Stimulated activated CD8-positive, alpha-beta memory T cell treated with anti-CD3 and anti-CD28 coated beads, Interleukin-7, amount 100 ng/mL, for 4 hours (primary cell): ENCODE data around the gene PEX10.

Source experiments
- DNase-seq, 2 donors: peaks; one replicate each; pipeline ENCODE4 v3.0.0-alpha.2; 2020; ENCODE audit warnings: low read depth in 2 of 2

Gene PEX10

DNA sequence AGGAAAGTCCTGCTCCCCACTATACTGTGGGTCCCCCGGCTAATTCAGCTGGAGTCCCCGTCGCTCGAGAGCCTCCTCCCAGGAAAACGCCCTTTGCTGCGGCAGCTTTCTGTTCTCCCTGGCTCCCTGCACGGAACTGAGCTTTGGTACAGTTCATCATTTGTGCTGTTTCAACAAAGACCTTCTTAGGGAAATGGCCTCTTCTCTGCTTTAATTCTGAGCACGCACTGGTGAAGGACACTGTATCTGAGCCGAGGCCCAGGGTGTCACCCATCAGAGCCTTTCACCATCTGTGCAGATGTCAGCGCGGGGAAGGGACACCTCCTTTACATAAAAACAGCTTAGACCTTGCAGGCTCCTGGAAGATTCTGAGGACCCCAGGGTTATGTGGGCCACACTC, 13.5 kb upstream of the PEX10 start:
- DNase-seq = no peak

DNA sequence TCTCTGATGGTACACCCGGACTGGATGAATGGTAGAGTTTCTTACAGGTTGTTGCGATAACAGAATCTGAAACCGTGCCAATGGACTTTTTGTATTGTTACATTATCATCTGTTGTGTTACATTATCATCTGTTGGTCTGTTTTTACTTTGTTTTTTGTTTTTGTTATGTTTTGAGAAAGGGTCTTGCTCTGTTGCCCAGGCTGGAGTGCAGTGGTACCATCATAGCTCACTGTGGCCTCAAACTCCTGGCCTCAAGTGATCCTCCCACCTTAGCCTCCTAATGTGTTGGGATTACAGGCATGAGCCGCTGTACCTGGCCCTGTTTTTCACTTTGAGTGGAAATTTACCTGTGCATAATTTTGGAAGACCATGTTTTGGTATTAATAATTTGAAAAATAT, 10.2 kb upstream of the PEX10 start:
- no peak for DNase-seq

DNA sequence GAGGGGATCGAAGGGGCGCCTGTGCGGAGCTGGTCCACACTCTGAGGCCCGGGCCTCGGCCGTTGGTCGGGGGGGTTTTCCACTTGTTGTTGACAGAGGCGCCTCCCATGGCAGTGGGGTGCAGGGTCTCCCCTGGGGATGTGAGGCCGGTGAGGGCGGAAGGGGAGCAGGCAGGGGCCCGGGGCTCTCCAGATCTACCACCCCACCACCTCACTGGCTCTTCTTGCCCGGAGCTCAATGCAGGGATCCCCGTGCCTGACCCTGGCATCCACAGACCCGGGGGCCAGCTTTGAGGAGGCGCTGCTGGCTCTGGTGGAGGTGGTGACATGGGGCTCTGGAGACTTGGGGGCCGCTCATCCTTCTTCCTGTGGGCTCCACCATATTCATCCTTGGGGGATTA, 7.1 kb upstream of the PEX10 start:
- no peak for DNase-seq

DNA sequence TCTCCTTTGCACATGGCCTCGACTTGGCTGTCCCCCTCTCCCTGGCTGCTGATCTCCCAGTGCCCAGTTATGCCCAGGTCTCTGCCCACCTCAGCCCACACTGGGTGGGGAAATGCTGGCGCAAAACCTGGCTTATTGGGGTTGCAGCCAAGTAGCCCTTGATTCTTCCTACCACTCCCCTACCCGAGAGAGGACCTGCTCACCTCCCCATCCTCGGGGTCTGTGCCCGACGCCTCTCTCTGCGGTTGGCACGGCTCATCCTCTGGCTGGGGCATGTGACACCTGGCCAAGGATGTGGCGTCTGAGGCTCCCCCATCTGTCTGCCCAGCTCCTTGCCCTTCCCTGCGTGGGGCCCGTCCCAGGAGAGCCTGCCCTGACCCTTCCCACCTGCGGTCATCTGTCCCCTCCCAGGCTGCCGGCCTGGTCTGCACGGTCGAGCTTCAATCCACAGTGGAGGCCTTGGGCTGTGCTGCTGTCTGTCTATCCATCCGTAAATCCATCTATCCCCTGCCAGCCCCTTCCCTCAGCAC, 6.5 kb upstream of the PEX10 start:
- no peak for DNase-seq

DNA sequence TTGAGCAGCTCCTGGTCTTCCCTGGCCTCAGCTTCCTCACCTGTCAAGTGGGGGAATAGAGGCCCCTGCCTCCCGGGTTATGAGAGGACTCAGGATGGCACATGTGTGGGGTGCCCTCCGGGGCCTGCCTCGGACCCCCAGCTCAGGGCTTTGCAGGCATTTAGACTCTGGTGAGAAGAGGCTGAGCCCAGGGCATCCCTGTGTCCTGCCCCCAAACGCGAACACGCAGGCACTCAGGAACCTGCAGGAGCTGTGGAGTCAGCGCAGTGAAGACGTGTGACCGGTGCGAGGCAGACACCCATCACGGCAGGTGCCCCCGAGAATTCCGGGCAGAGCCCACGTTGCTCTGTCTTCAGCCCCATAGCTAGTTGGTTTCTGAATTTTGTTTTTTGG, 5.5 kb upstream of the PEX10 start:
- no peak for DNase-seq

DNA sequence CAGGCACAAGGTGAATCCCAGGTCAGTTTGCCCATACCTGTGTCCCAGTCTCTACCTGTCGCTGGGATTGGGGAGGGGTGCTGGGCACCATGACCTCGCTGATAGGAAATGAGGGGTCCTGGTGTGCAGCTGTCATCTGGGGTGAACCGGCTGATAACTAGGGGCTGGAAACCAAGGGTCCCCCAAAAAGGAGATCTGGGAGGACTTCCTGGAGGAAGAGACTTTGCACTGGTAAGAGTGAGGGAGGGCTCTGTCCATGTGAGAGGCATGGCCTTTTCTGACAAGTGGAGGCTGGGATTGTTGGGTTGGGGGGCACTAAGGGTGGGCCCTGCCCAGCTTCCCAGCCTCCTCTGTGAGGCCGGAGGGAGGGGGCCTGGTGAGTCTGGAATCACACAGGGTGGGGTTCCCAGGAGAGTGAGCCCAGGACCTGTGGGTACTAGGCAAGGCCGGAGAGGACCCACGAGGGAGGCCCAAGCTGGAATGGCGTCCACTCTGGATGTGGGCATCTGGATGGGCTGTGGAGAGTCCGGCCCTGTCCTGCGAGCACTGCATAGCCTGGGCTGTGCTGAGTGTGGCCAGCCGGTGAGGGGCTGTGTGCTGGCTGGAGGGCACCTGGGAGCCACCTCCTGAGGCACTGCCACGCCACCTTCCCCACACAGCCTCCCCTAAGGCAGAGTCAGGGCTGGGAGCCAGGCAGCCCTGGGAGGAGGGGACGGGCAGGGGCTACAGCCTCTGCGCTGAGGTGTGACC, 4.9 kb upstream of the PEX10 start:
- DNase-seq = no peak

DNA sequence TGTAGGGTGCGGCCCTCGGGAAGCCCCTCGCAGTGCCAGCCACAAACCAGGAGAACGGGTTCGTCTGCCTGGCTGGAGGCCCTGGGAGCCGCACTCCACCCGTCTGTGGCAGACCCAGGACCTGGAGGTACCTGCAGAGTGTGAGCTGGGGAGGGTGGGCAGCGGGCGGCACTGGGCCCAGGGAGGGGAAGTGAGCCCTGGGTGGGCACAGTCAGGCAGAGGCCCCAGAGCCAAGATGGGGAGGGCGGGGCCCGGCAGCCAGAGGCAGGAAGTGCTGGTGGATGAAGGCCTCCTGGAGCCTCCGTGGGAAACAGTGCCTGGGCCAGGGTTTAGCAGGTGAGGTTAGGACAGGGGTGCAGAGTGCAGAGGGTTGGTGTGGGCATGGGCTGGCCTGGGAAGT, 4.0 kb upstream of the PEX10 start:
- no peak for DNase-seq

DNA sequence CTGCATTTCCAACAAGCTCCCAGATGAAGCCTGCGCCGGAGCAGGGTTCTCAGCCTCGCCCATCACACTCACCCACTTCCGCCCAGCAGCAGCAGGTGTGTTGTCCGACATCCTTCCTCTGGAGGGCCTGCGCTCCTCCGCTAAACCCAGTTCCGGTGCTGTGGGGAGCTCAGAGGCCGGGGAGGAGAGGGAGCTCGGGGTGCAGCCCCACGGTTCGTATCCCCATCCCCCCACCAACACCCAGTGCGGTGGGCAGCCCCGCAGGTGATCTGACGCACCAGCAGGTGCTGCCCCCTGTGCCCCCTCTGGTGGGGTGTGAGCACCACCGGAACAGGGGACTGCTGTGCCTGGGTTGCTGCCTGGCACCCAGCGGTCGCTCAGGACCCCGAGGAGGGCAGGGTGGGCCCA, 3.4 kb upstream of the PEX10 start:
- peak in 1 of 2 donors; percentile 26 for DNase-seq

DNA sequence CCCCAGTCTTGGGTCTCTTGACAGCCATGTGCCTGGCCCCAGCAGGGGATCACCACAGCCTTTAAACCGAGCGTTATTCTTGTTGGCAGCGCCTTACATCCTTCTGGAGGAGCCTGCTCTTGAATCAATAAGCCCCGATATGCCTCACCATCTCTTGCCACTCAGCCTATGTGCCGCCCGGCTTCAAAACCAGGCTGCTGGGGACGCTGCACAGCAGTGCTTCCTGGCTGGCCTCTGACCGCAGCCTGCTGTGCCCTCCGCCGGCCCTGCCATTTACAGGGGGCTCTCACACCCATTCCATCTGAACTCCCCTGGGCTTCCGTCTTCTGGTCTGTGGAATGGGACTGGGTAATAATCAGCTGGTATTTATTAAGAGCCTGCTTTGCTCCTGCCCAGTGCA, 3.0 kb upstream of the PEX10 start:
- DNase-seq = no peak

DNA sequence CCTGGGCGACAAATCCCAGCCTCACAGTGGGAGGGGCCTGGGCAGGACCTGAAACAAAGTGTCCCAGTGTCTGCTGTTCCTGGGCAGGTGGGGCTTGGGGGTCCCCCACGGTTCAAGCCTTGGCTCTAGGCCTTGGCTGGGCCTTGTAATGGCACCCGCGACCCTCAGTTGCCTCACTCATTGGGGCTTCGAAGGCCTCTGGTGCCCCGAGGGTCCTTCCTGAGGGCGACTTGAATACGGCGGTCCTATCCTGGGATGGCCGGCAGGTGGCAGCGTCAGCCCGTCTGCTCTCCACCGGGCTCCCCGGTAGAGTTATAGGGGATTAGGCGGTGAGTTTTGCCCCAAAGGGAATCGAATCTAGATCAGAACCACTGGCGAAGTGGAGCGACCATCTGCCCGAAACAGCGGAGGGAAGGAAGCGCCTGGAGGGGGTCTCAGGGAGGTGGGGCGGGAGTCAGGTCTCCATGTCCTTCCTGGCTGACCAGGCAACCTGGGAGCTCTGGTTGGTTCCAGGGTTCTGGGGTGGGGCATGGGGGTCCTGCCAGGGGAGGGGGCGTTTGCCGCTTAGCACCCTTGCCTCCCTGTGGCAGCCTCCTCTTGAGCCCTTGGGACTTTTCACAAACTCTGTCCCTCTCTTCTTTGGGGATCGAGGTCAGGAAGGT, 2.1 kb upstream of the PEX10 start:
- DNase-seq = peak; percentile 71 to 73

DNA sequence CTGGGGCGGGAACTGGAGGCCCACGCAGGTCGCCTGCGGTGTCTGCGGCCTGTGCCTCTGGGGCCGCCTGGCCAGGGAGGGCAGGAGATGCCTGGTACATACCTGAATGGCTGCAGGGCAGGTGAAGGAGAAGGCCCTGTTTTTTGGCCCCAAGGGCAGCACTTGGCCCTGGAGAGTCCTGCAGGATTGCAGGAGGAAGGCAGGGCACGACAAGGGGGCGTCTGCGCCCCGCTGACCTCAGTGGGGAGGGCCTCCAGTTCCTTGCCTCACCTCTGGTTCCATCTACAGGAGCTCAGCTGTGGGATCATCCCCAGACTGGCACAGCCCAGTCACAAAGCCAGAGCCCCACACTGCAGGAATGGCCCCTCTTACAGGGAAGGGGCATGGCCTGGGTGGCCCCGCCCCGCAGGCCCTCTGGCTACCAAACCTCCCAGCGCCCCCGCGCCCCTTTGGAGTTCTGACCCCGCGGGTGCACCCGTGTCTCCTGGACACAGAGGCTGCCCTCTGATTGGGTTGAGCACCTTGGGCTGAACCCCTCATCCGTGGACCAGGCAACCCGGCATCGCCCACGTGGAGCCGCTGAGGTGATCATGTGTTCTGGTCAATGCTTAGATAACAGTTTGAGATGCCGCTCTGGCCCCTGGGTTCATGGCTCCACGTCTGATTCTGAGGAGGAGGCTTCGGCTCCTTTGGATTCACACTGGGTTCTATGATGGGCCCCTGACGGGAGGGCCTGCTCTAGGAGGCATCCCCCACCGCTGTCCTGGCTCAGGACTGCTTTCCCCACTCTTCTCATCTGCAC, 1.3 kb upstream of the PEX10 start:
- DNase-seq = no peak

DNA sequence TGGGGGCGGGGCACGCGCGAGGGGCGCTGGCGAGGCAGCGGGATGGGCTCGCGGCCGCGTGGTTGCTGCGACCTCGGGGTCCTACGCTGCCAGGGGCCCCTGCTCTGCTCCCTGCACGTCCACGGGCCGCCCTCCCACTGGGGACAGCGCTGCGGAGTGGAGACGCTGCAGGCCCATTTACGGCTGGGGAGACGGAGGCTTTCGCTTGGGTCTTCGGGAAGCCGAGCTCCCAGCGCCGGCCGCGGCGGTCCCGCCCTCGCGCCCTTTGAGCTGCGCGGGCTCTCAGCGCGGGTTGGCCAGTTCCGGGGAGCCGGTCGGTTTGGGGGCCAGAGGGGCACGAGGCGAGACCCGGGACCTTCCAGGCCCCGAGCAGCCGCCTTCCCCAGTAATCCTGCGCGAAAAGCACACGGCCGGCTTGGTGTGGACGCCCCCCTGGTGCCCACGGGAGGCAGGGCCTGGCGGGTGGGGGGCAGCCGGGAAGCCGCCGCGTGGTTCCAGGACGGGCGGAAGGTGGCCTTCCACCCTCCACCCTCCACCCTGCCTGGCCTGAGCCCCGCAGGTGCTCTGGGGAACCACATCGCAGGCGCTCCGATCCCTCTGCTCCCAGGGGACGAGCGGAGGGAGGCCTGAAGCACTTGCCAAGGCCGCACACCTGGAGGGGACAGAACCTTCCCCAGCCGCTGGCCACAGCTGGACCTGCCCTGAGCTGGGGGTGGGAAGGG, 570 bp upstream of the PEX10 start:
- DNase-seq = no peak

DNA sequence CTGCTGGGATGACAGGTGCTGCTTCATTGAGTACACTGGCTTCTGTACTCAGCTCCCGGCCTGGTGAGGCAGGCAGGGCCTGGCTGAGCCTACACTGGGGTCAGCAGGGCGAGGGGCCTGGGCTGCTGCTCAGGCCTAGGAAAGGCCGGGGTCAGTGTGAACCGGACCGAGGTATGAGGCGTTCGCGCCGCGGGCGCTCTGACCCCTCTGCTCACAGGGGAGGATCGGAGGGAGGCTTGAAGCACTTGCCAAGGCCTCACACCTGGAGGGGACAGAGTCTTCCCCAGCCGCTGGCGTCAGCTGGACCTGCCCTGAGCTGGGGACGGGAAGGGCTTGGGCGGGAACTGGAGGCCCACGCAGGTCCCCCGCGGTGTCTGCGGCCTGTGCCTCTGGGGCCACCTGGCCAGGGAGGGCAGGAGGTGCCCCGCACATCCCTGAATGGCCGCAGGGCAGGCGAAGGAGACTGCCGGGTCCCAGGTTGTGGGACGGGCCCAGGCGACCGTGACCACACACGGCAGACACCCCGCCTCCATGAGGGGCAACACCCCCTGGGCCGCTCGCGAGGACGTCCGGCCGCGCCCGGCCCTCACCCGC, 466 bp downstream of the PEX10 start:
- DNase-seq = no peak

DNA sequence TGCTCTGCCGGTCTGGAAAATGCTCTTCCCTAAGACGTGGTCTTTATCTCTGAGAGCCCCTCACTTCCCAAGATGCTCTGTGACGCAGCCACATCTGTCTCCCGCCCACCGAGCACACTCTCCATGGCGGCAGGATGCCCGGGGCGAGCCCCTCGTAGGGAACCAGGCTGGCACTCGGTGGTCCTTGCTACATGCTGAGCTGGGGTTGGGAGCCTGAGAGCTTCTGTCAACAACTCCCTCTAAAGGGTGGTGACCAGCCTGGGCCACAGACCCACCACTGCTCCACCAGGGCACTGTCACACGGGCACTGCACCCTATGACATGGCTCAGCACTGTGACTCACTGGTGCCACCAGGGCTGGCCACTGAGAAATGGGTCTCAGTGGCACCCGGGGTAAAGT, 2.6 kb downstream of the PEX10 start:
- DNase-seq = no peak

DNA sequence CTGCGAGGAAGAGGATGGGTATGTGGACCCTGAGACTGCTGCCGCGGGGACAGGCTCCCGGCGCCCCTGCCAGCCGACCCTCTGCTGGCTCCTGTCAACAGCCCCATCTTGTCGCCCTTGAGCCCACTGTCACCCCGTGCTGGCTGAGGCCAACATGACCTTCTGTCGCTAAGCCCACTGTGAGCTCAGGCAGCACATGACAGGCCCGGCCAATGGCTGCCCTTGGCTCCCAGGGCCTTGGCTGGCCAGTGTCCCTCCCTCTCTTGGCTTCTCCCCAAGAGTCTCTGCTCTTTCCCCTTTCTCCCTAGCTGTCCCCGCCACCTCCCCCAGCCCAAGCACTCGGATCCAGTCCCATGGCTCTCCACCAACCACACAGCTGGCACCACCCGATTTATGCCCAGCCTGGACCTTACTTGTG, 3.5 kb downstream of the PEX10 start:
- no peak for DNase-seq

DNA sequence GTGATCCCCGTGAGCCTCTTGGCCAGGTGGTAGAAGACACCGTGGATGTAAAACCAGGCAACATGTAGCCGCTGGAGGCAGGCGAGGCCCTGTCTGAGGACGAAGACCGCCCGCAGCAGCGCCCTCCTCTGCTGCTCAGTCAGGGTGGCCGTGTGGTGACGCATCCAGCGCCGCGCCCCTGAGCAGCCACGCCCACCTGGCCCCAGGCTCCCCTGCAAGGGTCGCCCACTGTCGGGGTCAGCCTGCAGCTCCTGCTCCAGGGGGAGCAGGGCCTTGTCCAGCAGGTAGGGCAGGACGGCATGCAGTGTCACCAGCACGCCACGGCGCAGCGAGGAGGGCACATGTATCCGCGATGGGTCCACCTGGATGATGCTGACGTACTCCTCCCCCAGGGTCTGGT, 3.9 kb downstream of the PEX10 start:
- DNase-seq = no peak

DNA sequence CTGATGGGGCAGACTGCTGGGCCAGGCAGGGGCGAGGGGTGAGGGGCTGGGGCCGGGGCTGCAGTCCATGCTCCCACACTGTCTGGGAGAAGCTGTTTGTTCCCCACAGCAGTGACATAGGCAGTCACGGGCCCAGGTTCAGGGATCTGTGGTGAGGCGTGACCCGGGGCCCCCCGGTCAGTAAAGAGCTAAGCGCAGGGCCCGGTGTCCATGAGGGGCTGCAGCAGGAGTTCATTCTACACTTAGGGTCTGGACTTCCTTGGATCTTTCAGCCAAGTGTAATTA, 4.4 kb downstream of the PEX10 start:
- no peak for DNase-seq

DNA sequence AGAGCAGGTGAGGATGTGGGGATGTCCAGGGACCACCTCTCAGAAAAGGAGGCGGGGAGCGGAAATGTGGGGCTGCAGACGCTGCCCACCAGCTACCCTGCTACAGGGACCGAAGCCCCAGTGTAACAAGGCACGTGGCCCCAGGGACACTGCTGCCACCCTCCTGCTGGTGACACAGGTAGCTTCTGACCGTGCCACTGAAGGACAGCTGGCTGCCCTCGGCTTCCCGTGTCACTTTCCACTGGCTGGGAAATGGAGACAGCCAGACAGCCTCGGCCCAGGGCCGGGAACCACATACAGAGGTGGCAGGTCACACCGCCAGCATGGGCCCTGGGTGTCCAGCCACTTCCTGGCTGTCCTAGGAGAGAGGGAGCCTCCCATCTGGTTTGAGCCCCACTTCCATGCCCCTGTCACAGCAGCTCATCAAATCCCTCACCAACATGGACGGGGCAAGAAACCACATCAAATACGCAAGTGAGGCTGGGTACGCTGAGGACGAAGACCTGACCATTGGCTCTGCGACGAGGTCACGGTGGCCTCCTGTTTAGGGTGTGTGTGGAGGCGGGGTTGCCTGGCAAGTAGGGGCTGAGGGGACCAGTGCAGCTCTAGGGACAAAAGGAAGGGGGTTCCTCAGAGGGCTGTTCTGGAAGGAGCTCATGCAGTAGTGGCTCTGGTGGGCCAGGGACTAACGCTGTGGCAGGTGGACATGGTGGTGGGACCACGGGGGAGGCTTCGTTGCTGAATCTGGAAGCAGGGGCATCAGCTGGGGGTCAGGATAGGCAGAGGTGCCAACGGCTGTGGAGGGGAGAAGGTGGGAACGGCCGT, 5.0 kb downstream of the PEX10 start:
- DNase-seq = no peak

DNA sequence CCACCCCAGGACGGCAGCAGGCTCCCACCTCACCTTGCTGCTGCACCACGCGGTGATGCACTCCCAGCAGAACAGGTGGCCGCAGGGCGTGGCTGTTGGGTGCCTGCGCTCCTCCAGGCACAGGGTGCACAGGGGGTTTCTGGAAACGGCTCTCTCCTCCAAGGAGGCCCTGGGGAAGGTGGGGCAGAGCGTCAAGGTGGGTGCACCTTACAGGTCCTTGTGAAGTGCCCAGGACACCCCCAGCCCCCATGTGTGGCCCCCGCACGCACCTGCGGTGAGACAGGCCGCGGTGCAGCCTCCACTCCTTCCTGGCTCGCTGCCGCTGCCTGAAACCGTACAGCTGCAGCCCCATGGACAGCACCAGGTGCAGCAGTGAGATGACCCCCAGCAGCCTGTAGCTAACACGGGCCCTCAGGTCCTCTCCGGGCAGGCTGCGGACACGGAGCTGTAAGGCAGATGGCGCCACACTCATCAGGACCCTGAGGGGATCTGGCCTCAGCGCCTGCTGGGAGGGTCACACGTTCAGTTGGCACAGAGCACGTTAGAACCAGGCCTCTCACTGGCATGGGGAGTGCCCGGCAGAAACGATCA, 5.8 kb downstream of the PEX10 start:
- no peak for DNase-seq

DNA sequence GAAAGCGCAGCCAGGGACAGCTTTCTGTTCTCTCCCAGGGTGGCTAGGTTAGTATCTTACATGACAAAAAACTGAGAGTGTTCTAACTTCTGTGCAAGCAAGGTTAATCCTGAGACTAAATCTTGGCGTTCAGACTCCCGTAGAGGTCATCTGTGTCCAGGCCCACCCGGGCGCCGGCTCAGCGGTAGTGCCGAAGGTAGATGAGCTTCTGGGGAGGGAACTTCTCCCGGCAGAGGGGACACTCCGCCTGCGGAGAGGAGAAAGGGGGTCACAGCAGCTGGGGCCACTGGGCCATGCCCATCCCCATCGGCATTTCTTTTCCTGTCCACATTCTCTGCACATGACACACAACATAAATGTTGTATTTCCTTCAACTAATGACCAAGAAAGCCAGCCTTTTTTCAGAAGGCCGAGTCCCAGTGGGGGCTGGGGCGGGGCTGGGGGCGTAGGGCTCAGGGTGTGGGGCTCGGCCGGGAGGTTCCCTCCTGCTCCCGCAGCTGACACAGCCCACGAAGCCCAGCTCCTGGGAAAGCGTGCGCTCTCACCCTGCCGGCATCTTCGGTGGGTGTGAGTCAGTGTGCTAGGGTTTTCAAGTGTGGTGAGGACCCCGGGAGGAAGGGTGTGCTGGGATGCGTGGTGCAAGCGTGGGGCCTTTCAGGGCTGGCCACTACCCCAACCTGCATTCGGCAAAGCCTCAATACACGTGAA, 6.6 kb downstream of the PEX10 start:
- no peak for DNase-seq
